Subcutaneous adipose tissue (tissue), 4 donors: Measurements from ENCODE around the gene ODC1. TPM values are rescaled to one million over a fixed set of nuclear protein-coding genes. Genes with fewer than 3 reads are reported as not detected.

Experiments
- total RNA-seq, 4 donors: library from RNA; depleted of rRNA; stranded (reverse); fragments of >200 nt; gene quantifications; one replicate each; pipeline ENCODE4 v1.1.0, GENCODE V29; 2016
- TF ChIP-seq, protein P1 (sequence below): fragments of 450-650 bp; IDR thresholded peaks from one replicate; pipeline ENCODE4 v1.5.1; 2016; ENCODE audit warnings: low read depth, mild to moderate bottlenecking, control low read depth, antibody characterized with exemption, moderate library complexity

Gene ODC1
- total RNA-seq, 4 donors from 2014 or later = 25.8 to 55.3 (median 31.1) TPM

DNA sequence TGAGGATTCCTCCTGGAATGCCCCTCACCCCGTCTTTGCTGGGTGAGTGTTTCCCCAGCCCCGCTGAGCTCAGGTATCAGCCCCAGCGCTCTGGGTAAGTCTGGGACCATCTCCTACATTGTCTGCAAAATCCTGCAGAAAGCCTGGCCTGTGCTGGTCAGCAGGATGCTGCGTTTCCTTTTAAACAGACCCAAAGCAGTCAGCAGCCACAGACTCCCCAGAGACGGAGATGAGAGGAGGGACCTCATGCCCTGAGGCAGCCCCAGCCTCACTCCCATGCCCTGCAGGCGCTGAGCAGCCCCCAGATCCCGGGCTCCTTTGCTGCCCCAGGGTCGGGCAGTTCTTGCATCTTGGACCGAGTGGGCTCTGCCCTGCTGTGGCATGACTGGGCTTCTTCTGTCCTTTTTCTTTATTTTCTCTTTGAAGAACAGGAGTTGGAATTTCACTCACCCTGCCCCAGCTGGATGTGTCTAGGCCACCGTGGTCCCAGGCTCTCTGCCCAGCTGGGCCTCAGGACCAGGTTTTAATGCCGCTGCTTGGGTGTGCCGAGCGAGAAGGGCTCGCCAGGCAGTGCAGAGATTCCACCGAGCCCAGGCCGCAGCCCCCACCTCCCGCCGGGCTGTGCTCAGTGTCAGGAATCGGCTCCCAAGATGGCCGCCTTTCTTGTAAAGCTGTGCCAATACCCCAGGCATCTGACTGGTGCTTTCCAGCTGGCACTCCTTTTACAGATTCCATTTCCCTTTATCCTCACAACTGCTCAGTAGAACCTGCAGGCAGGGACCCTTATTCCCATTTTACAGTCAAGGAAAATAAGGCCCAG, 43.6 kb downstream of the ODC1 start:
- TF ChIP-seq, protein P1, sequence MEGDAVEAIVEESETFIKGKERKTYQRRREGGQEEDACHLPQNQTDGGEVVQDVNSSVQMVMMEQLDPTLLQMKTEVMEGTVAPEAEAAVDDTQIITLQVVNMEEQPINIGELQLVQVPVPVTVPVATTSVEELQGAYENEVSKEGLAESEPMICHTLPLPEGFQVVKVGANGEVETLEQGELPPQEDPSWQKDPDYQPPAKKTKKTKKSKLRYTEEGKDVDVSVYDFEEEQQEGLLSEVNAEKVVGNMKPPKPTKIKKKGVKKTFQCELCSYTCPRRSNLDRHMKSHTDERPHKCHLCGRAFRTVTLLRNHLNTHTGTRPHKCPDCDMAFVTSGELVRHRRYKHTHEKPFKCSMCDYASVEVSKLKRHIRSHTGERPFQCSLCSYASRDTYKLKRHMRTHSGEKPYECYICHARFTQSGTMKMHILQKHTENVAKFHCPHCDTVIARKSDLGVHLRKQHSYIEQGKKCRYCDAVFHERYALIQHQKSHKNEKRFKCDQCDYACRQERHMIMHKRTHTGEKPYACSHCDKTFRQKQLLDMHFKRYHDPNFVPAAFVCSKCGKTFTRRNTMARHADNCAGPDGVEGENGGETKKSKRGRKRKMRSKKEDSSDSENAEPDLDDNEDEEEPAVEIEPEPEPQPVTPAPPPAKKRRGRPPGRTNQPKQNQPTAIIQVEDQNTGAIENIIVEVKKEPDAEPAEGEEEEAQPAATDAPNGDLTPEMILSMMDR = no peak

DNA sequence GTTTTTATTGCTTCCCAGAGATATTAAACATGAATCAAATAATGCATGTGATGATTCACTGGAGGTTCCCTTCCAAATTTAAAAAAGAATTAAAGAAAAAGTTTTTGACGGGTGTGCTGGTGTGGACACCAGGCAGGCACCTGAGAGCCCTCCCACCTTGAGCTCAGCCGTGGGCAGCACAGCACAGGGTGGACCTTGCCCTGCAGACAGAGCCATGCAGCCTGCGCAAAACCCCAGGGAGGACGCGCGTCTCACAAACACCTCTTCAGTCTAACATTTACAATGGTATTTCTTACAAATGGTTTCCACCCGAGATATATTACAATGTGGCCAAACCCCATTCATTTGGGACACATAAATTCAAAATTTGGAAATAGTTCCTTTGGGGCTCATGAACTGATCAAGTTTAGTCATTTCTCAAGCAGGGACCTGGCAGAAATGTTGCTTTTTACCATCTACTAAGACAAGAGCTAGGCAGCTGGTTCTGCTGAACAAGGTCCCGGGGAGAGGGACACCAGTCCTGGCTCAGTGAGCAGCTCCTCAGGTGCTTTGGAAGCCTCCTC, 45.4 kb downstream of the ODC1 start:
- TF ChIP-seq, protein P1 = no peak

DNA sequence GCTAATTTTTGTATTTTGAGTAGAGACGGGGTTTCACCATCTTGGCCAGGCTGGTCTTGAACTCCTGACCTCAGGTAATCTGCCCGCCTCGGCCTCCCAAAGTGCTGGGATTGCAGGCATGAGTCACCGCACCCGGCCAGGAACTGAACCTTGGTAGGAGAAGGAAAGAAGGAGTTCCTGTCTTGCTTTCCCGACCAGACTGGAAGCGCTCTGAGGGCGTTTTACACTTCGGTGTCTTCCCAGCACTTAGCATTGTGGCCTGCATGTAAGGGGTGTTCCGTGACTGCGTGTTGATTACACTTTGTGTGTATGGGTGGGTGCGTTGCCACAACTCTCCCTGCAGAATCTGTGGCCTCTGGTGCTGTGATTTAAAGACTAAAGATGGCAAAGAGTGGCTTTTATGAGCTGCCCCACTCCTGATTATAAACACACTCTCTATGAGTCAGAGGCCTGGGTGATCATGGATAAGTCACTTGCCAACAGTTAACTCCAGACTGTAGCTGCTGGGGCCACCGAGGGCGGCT, 46.0 kb downstream of the ODC1 start:
- TF ChIP-seq, protein P1 = no peak

DNA sequence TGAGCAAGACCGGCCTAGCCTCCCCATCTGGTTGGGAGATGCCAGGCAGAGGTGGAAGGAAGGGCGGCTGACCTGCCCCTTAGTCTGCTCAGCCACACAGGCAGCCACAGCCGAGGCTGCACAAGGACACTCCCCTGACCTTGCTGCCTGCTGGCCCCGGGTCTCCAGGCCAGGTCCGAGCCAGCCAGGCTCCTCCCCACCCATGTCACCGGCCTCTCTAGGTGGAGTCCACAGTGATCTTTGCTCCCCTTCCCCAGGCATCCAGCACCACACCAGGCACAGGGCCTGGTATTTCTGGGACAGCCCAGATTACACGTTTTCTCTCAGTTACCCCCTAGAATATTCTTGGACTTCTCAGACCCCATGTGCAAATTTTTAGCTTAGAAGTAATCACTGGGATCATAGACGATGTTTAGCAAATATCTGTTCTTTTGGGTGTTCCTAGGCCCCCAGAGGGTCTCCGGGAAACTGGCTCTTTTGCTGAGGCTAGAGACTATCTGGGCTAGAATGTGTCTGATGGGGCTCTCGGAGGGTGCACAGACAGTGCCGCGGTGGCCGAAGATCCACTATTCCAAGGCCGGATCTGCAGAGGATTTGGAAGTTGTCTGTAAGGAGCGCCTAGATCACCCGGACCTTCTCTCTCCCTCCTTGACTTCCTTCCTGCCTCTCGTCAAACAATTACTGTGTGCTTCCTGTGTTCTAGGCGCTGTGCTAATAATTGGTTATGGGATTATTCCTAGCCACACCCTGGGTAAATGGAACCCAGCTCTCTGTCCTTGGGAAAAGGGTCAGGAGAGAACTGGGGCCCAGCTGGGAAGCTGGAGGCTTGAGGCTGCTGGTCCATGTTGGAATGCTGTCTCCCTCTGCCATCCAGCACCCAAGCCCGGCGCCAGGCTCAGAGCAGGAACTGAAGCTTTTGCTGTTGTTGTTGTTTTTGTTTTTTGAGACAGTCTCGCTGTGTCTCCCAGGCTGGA, 46.9 kb downstream of the ODC1 start:
- TF ChIP-seq, protein P1 = no peak

DNA sequence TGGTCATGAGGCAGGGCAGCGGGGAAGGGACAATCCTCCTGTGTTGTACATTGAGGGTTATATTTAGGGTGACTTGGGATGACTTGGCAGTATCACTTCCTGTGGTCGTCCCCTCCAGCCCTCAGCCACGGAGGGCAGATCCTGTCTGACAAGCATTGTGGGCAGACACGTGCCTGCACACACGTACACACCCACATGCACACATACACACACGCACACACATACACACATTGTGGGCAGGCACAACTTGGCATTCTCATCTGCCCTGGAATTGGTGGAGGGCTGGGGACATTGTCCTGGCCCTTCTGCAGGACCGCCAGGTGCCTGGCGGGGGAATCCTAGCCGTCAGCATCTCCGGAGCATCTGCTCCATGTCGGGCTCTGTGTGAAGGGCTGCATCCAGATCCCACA, 47.6 kb downstream of the ODC1 start:
- TF ChIP-seq, protein P1 = no peak

DNA sequence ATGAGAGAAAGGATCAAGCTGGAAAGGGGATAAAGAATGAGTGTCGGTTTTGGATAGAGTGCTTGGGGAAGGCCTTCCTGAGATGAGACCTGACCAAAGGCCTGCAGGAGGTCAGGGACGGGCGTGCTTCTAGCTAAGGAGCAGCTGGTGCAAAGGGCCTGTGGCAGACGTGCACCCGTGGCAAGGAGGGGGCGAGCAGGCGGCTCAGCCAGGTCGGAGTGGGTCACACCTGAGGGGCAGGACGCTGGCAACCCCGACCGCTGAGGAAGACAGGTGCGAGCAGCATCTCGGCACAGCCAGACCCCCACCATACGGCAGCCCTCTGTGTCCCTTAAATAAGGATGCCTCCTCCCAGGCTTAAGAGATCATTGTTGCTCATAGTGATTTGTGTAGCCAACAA, 48.1 kb downstream of the ODC1 start:
- TF ChIP-seq, protein P1 = no peak

DNA sequence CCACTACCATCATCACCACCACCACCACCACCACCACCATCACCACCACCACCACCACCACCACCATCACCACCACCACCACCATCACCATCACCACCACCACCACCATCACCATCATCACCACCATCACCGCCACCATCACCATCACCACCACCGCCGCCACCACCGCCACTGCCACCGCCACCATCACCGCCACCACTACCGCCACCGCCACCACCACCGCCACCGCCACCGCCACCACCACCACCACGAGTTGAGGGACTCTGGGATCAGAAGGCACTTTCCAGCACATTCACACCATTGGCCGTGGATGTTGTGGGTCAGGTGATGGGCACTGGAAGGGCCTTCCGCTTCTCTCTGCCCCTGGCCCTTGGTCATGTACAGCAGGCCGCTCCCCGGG, 48.8 kb downstream of the ODC1 start:
- TF ChIP-seq, protein P1 = no peak
